Spleen (tissue), 11 donors: Measurements from ENCODE around the gene ZNF436. TPM values are rescaled to one million over a fixed set of nuclear protein-coding genes. Genes with fewer than 3 reads are reported as not detected.

Experiments used
- DNase-seq: peaks from one replicate; pipeline ENCODE4 v3.0.0-alpha.2; 2020
- H3K27ac ChIP-seq, 8 donors: fragments of 200-600 bp; sonication (generic) in 7 of 8; 1 replicate in 4 of 8; 2 replicates in 4 of 8; pipeline versions ENCODE4 v1.5.0 to v1.8.0; 2016 to 2021; ENCODE audit warnings: inconsistent platforms in 4 of 8, mild to moderate bottlenecking in 4 of 8, moderate library complexity in 1 of 8
- H3K27me3 ChIP-seq, 7 donors: fragments of 200-600 bp; sonication (generic) in 6 of 7; replicated peaks in 1 of 7; 1 replicate in 4 of 7; 2 replicates in 3 of 7; pipeline versions ENCODE4 v1.5.0 to v1.8.0; 2016 to 2021; ENCODE audit warnings: inconsistent platforms in 3 of 7, mild to moderate bottlenecking in 1 of 7
- H3K36me3 ChIP-seq, 6 donors: fragments of 200-600 bp; sonication (generic) in 5 of 6; 1 replicate in 4 of 6; 2 replicates in 2 of 6; pipeline versions ENCODE4 v1.5.0 to v1.8.0; 2016 to 2021; ENCODE audit warnings: inconsistent platforms in 2 of 6
- H3K4me1 ChIP-seq, 6 donors: fragments of 200-600 bp; sonication (generic) in 5 of 6; 1 replicate in 3 of 6; 2 replicates in 3 of 6; pipeline versions ENCODE4 v1.5.0 to v1.8.0; 2016 to 2021; ENCODE audit warnings: inconsistent platforms in 3 of 6
- H3K4me3 ChIP-seq, 8 donors: fragments of 200-600 bp; sonication (generic) in 7 of 8; 1 replicate in 4 of 8; 2 replicates in 4 of 8; pipeline versions ENCODE4 v1.5.0 to v1.8.0; 2016 to 2021; ENCODE audit warnings: inconsistent platforms in 4 of 8, mild to moderate bottlenecking in 4 of 8, moderate library complexity in 2 of 8
- H3K9me3 ChIP-seq, 8 donors: fragments of 200-600 bp; sonication (generic) in 7 of 8; 1 replicate in 4 of 8; 2 replicates in 4 of 8; pipeline versions ENCODE4 v1.5.0 to v1.8.0; 2016 to 2021; ENCODE audit warnings: inconsistent platforms in 4 of 8
- CTCF ChIP-seq, 11 experiments: fragments of 200-600 bp in 7 of 11; fragments of 450-650 bp in 4 of 11; sonication (generic) in 4 of 11; IDR thresholded peaks in 8 of 11; conservative IDR thresholded peaks in 3 of 11; 1 replicate in 7 of 11; 2 replicates in 4 of 11; pipeline versions ENCODE4 v1.4.0 to v1.8.0; 2016 to 2021; ENCODE audit warnings: antibody characterized with exemption in 11 of 11, inconsistent platforms in 4 of 11, mild to moderate bottlenecking in 1 of 11
- POLR2A ChIP-seq, 3 donors: fragments of 450-650 bp; IDR thresholded peaks; one replicate each; pipeline ENCODE4 v1.5.1; 2017; ENCODE audit warnings: antibody characterized with exemption in 3 of 3, mild to moderate bottlenecking in 1 of 3
- POLR2AphosphoS5 ChIP-seq, 3 donors: sonication (generic); formaldehyde crosslinking; IDR thresholded peaks; one replicate each; pipeline ENCODE4 v1.5.1; 2017; ENCODE audit warnings: antibody characterized with exemption in 3 of 3
- WGBS, 5 donors: extraction: QIAGEN DNeasy Blood & Tissue Kit in 3 of 5; methylation state at CpG; one replicate each; pipeline versions ENCODE4 v1.1.5 to v1.1.7; 2013 to 2018; 5-methylcytosine and 5-hydroxymethylcytosine counted together
- intact Hi-C: fragments of 100-400 bp; cut with DNase I; formaldehyde crosslinking; loops from one replicate; pipeline ENCODE4 v1.15.0; 2023; ENCODE audit warnings: low total_unique reads
- polyA plus RNA-seq, 3 donors: library from polyadenylated mRNA; stranded (reverse); fragments of 200-250 nt; gene quantifications; one replicate each; pipeline ENCODE4 v1.2.1, GENCODE V29; 2013
- total RNA-seq, 7 donors: library from RNA; depleted of rRNA in 3 of 7; stranded (reverse); fragments of >200 nt in 3 of 7; fragmentation: NEBNext Ultra II Directional in 4 of 7; extraction: Animal tissue kit (Norgen Biotek cat#: 25700) in 4 of 7; gene quantifications; one replicate each; pipeline versions ENCODE4 v1.1.0 to v1.2.1, GENCODE V29; 2016 to 2021
- donor health status: healthy with polysubstance abuse.
- donor health status: DM: no; HTN: no; CAD: no; lungs with moderate emphysema.
- donor health status: DM: no; HTN: no; CAD: no.
- donor health status: Bipolar disorder and iron deficiency.
- donor health status: healthy.
- donor health status: DM: no; HTN: no; CAD: no.
- donor health status: DM: yes; HTN: yes; CAD: no.

ZNF436 gene
- total and polyA plus RNA-seq, 10 donors: 2.8 to 32.1 (median 18.5) TPM

- intact Hi-C loops: no loop called here
- Histone ChIP-seq H3K4me3 (no peak overlapping the region), H3K36me3 (peaks cover 8 to 39% (median 30%) of the 10 kb centered on the region in 6 donors), H3K4me1 (no peaks in the 10 kb centered on the region), H3K27ac (peak overlapping the region in 1 of 8 donors; percentile 27), H3K27me3 (no peaks in the 10 kb centered on the region), H3K9me3 (peaks cover 12 to 49% (median 39%) of the 10 kb centered on the region in 8 donors)
- 58 to 74% (median 70%) methylated on average over 3 of the region's 3 CpGs for WGBS, 5 donors
- no peak for DNase-seq
- TF ChIP-seq CTCF (IDR thresholded peaks at IDR 0.05 in 8 of 11, conservative IDR thresholded peaks at IDR 0.05 in 3 of 11) (no peak), POLR2A (IDR thresholded peaks at IDR 0.05) (no peak), POLR2AphosphoS5 (IDR thresholded peaks at IDR 0.05) (no peak)
Observed at GRCh38 chr1:23357138-23357908, 12.3 kb downstream of the ZNF436 start.

GRCh38 chr1:23356471-23357137 lies 13.0 kb downstream of the ZNF436 start:
- Histone ChIP-seq H3K9me3 (peaks cover 10 to 42% (median 32%) of the 10 kb centered on the region in 8 donors), H3K27me3 (no peaks in the 10 kb centered on the region), H3K4me1 (no peaks in the 10 kb centered on the region), H3K27ac (no peak overlapping the region), H3K4me3 (no peak overlapping the region), H3K36me3 (peaks cover 3 to 32% (median 22%) of the 10 kb centered on the region in 6 donors)
- 84 to 92% (median 87%) methylated on average over 8 of the region's 8 CpGs for WGBS, 5 donors
- no peak for TF ChIP-seq POLR2AphosphoS5 (IDR thresholded peaks at IDR 0.05)
- TF ChIP-seq CTCF (IDR thresholded peaks at IDR 0.05 in 8 of 11, conservative IDR thresholded peaks at IDR 0.05 in 3 of 11): no peak
- no peak for TF ChIP-seq POLR2A (IDR thresholded peaks at IDR 0.05)
- intact Hi-C loops: no loop called here
- DNase-seq: no peak

GRCh38 chr1:23354245-23354644 lies 15.4 kb downstream of the ZNF436 start:
- H3K9me3 ChIP-seq: peaks cover 0 to 18% (median 8%) of the 10 kb centered on the region in 8 donors
- no peak overlapping the region for H3K4me3 ChIP-seq
- WGBS, 5 donors: 43 to 52% (median 46%) methylated on average over 3 of the region's 3 CpGs
- peaks cover 0 to 8% (median under 1%) of the 10 kb centered on the region in 6 donors for H3K36me3 ChIP-seq
- H3K4me1 ChIP-seq: no peaks in the 10 kb centered on the region
- TF ChIP-seq POLR2AphosphoS5 (IDR thresholded peaks at IDR 0.05) (no peak), CTCF (IDR thresholded peaks at IDR 0.05 in 8 of 11, conservative IDR thresholded peaks at IDR 0.05 in 3 of 11) (no peak), POLR2A (IDR thresholded peaks at IDR 0.05) (no peak)
- intact Hi-C loops: no loop called here
- no peaks in the 10 kb centered on the region for H3K27me3 ChIP-seq
- H3K27ac ChIP-seq: no peak overlapping the region
- DNase-seq: no peak

GRCh38 chr1:23352096-23352695 lies 17.4 kb downstream of the ZNF436 start:
- Histone ChIP-seq H3K4me1 (no peaks in the 10 kb centered on the region), H3K27me3 (no peaks in the 10 kb centered on the region), H3K36me3 (no peaks in the 10 kb centered on the region), H3K27ac (no peak overlapping the region), H3K4me3 (no peak overlapping the region), H3K9me3 (no peaks in the 10 kb centered on the region)
- DNase-seq: no peak
- 83 to 95% (median 90%) methylated on average over 1 of the region's 1 CpG for WGBS, 5 donors
- TF ChIP-seq POLR2AphosphoS5 (IDR thresholded peaks at IDR 0.05) (no peak), CTCF (IDR thresholded peaks at IDR 0.05 in 8 of 11, conservative IDR thresholded peaks at IDR 0.05 in 3 of 11) (no peak), POLR2A (IDR thresholded peaks at IDR 0.05) (no peak)
- intact Hi-C loops: no loop called here
